HepG2 (cell line): ENCODE measurements around the gene BPIFA1. TPM values are rescaled to one million over a fixed set of nuclear protein-coding genes. Genes with fewer than 3 reads are reported as not detected.

ENCODE experiments used
- ATAC-seq: fragments of 200-7000 bp; cut with Tn5 transposase; 3 replicates; pipeline ENCODE4 v1.9.1; 2020; ENCODE audit warnings: mild to moderate bottlenecking, moderate library complexity
- BruUV-seq: library from RNA; stranded (reverse); fragments of 400-500 nt; replicated peaks from 2 replicates; lab custom pipeline; 2021; lab: Mats Ljungman, UMichigan
- CTCF ChIA-PET: fragments of 300-600 bp; formaldehyde crosslinking; extraction: SDS; loops from one replicate; lab custom pipeline; 2021; ENCODE audit warnings: low total read pairs, inconsistent platforms, low intra/inter-chr PET ratio; lab: Yijun Ruan, JAX
- POLR2A ChIA-PET: fragments of 350-600 bp; sonication (Branson Sonifier 250); formaldehyde crosslinking; loops from one replicate; lab custom pipeline; 2020; ENCODE audit warnings: antibody characterized with exemption, inconsistent platforms; lab: Yijun Ruan, JAX
- DNase-seq: peaks from one replicate; pipeline ENCODE4 v3.0.0-alpha.2; 2015; ENCODE audit warnings: low spot score
- FAIRE-seq: peaks from 3 replicates; lab custom pipeline; 2011; peaks lifted over from hg19 to GRCh38; lab: Jason Lieb, UNC
- H2AFZ ChIP-seq: one replicate; pipeline ENCODE4 v1.6.1; 2011; ENCODE audit warnings: low read length, inconsistent platforms
- H3K27ac ChIP-seq: fragments of 300-600 bp; 3 replicates; pipeline ENCODE4 v1.8.0; 2011; ENCODE audit warnings: mixed run types, mild to moderate bottlenecking, mixed read lengths, low read length, inconsistent platforms; ENCODE audit not compliant: insufficient read depth; ENCODE audit errors: extremely low read length
- H3K27me3 ChIP-seq, 2 experiments: fragments of 200-600 bp in 1 of 2; 2 replicates in 1 of 2; 3 replicates in 1 of 2; pipeline versions ENCODE4 v1.6.0 to v1.8.0; 2011; ENCODE audit warnings: low read length in 2 of 2, mild to moderate bottlenecking in 2 of 2, moderate library complexity in 2 of 2, inconsistent platforms in 1 of 2; ENCODE audit not compliant: insufficient read depth in 2 of 2, control insufficient read depth in 1 of 2
- H3K36me3 ChIP-seq, 2 experiments: fragments of 200-600 bp in 1 of 2; replicated peaks in 1 of 2; 2 replicates in 1 of 2; 3 replicates in 1 of 2; pipeline versions ENCODE4 v1.5.1 to v1.8.0; 2011; ENCODE audit warnings: low read length in 2 of 2, inconsistent platforms in 1 of 2; ENCODE audit not compliant: insufficient read depth in 2 of 2, control insufficient read depth in 1 of 2
- H3K4me1 ChIP-seq: 2 replicates; pipeline ENCODE4 v1.5.1; 2012; ENCODE audit warnings: low read length, inconsistent platforms; ENCODE audit not compliant: insufficient read depth
- H3K4me2 ChIP-seq: 2 replicates; pipeline ENCODE4 v1.6.0; 2011; ENCODE audit warnings: low read depth, low read length, inconsistent platforms
- H3K4me3 ChIP-seq, 3 experiments: fragments of 200-600 bp in 1 of 3; sonication (generic), shearing (Covaris generic) in 1 of 3; replicated peaks in 1 of 3; 2 replicates each; pipeline ENCODE4 v1.5.1; 2011 to 2016; ENCODE audit warnings: low read length in 3 of 3, inconsistent platforms in 2 of 3, low read depth in 2 of 3, mild to moderate bottlenecking in 2 of 3, control low read depth in 1 of 3, mixed read lengths in 1 of 3; ENCODE audit not compliant: insufficient read depth in 1 of 3
- H3K79me2 ChIP-seq: one replicate; pipeline ENCODE4 v1.6.1; 2011; ENCODE audit warnings: low read length, inconsistent platforms; ENCODE audit not compliant: insufficient read depth
- H3K9ac ChIP-seq: 2 replicates; pipeline ENCODE4 v1.6.0; 2011; ENCODE audit warnings: mild to moderate bottlenecking, low read depth, low read length, inconsistent platforms; ENCODE audit not compliant: insufficient read depth
- H3K9me3 ChIP-seq: 2 replicates; pipeline ENCODE4 v1.5.1; 2012; ENCODE audit warnings: mild to moderate bottlenecking, low read length
- H4K20me1 ChIP-seq: 2 replicates; pipeline ENCODE4 v1.6.0; 2011; ENCODE audit warnings: inconsistent platforms, mild to moderate bottlenecking, low read length, moderate library complexity; ENCODE audit not compliant: insufficient read depth
- FLYWCH1 ChIP-seq: sonication (generic); formaldehyde crosslinking; IDR thresholded peaks from 2 replicates; pipeline ENCODE4 v1.8.1; 2023; ENCODE audit warnings: mild to moderate bottlenecking, missing genetic modification reagents
- PITX1 ChIP-seq: sonication (generic); formaldehyde crosslinking; IDR thresholded peaks from 2 replicates; pipeline ENCODE4 v1.5.1; 2020; ENCODE audit warnings: mild to moderate bottlenecking, missing genetic modification reagents
- STAG1 ChIP-seq: sonication (generic); formaldehyde crosslinking; IDR thresholded peaks from 2 replicates; pipeline ENCODE4 v1.4.0; 2020; ENCODE audit warnings: missing genetic modification reagents
- SYNCRIP ChIP-seq: fragments of 200-400 bp; formaldehyde crosslinking; IDR thresholded peaks from 2 replicates; pipeline ENCODE4 v1.6.1; 2018; ENCODE audit warnings: mild to moderate bottlenecking, low read depth, low read length; ENCODE audit not compliant: insufficient read depth
- THAP7 ChIP-seq: sonication (generic); formaldehyde crosslinking; IDR thresholded peaks from 2 replicates; pipeline ENCODE4 v1.8.1; 2023; ENCODE audit warnings: mild to moderate bottlenecking, missing genetic modification reagents
- ZNF124 ChIP-seq: sonication (generic); formaldehyde crosslinking; IDR thresholded peaks from 2 replicates; pipeline ENCODE4 v1.4.0; 2020; ENCODE audit warnings: missing genetic modification reagents
- ZNF431 ChIP-seq: sonication (generic); formaldehyde crosslinking; IDR thresholded peaks from 2 replicates; pipeline ENCODE4 v1.9.0; 2022; ENCODE audit warnings: missing genetic modification reagents, low read depth, mild to moderate bottlenecking, borderline replicate concordance
- ZNF543 ChIP-seq: sonication (generic); formaldehyde crosslinking; IDR thresholded peaks from 2 replicates; pipeline ENCODE4 v1.4.0; 2020; ENCODE audit warnings: mild to moderate bottlenecking, missing genetic modification reagents
- ZNF768 ChIP-seq: sonication (generic); formaldehyde crosslinking; IDR thresholded peaks from 2 replicates; pipeline ENCODE4 v1.4.0; 2020; ENCODE audit warnings: missing genetic modification reagents
- WGBS: methylation state at CpG from one replicate; pipeline ENCODE4 v1.1.6; 2017; ENCODE audit warnings: low lambda C conversion rate; 5-methylcytosine and 5-hydroxymethylcytosine counted together
- in situ Hi-C: cut with HindIII; loops from 2 replicates; pipeline ENCODE4 v1.10.0; 2017; ENCODE audit warnings: low pct_unique_long_range_greater_than_20kb; ENCODE audit not compliant: extremely low pct_ligation_motif_present
- intact Hi-C: fragments of 100-400 bp; cut with micrococcal nuclease; formaldehyde crosslinking; loops from one replicate; pipeline ENCODE4 v1.10.0; 2022; ENCODE audit not compliant: unreplicated experiment
- polyA plus RNA-seq, 8 experiments: library from polyadenylated mRNA; depleted of rRNA in 3 of 8; stranded (reverse) in 7 of 8; unstranded in 1 of 8; fragments of >200 nt; fragmentation: Illumina TruSeq in 4 of 8; extraction: Trizol in 4 of 8; gene quantifications; 2 replicates each; pipeline versions ENCODE4 v1.2.1 to v1.2.3, GENCODE V29; 2011 to 2016; ENCODE audit warnings: low read depth in 4 of 8, missing spikeins in 1 of 8, mixed read lengths in 1 of 8; ENCODE audit not compliant: insufficient read depth in 1 of 8
- total RNA-seq, 5 experiments: library from RNA; depleted of rRNA; stranded (reverse); fragments of >200 nt; fragmentation: Illumina TruSeq; extraction: Trizol; gene quantifications; 2 replicates each; pipeline ENCODE4 v1.2.3, GENCODE V29; 2016; ENCODE audit warnings: low read depth in 1 of 5

The BPIFA1 gene
- total and polyA plus RNA-seq, 2 of the 13 experiments (the other 11 are each of a cell fraction or from before 2014, with no cell fraction given): not detected

GRCh38 chr20:33233129-33233774 lies 2.5 kb upstream of the BPIFA1 start (continued):
- TF ChIP-seq ZNF431 (no peak), THAP7 (0 out of 2 replicates have a peak, but pooled peaks have one; percentile 46), STAG1 (CRISPR knock-in tag) (peak; percentile 83), FLYWCH1 (CRISPR knock-in tag) (no peak), ZNF543 (CRISPR knock-in tag) (no peak), PITX1 (CRISPR knock-in tag) (no peak), ZNF124 (no peak)

DNA sequence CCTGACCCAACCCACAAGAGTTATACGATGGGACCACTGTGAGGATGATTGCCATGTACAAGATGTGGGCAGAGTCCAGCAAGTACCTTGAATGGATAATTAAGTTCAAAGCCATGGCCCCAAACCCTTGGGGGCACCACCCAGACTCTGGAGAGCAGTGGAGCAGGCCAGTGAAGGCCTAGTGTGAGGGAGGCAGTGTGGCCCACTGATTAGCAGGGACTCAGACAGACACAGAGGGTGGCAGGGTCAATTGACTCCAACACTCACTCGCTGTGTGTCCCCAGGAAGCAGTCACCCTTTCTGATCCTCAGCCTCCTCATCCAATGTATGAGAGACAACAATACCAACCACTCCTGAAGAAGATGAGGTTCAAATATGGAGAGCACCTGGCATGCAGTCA lies 1.7 kb upstream of the BPIFA1 start:
- FAIRE-seq: no peak
- 3% methylated on average over 2 of the region's 2 CpGs for WGBS
- no peaks in the 10 kb centered on the region for H3K9me3 ChIP-seq
- intact Hi-C loops: no loop called here
- no TSS peak for BruUV-seq
- H3K36me3 ChIP-seq: no peaks in the 10 kb centered on the region
- H4K20me1 ChIP-seq: no peaks in the 10 kb centered on the region
- H3K4me2 ChIP-seq: no peak overlapping the region
- peak; percentile 76; the same call in 1 of the 2 replicates for TF ChIP-seq ZNF768 (CRISPR knock-in tag)
- no peak for TF ChIP-seq SYNCRIP
- TF ChIP-seq, all 625 proteins: peak for 1
- in situ Hi-C loops: no loop called here
- no peak overlapping the region for H3K27ac ChIP-seq
- DNase-seq: no peak
- no peak overlapping the region for H2AFZ ChIP-seq
- no peak for ATAC-seq
- H3K4me3 ChIP-seq: no peak overlapping the region
- ChIA-PET POLR2A (no interaction called here), CTCF (no interaction called here)
- H3K9ac ChIP-seq: no peak overlapping the region
- no peaks in the 10 kb centered on the region for H3K79me2 ChIP-seq
- H3K27me3 ChIP-seq: peaks cover 2 to 30% of the 10 kb centered on the region in 2 experiments; a peak in 4 of 5 replicates
- H3K4me1 ChIP-seq: no peaks in the 10 kb centered on the region; the same call in 1 of the 2 replicates
